A549 treated with CORT108297 at 1 μM for 4 hours (cell line): Measurements from ENCODE around the gene SPCS3. TPM values are rescaled to one million over a fixed set of nuclear protein-coding genes. Genes with fewer than 3 reads are reported as not detected.

Experiments used
- total RNA-seq: library from RNA; stranded (reverse); fragments of 200-300 nt; extraction: Qiagen RNA extraction; gene quantifications from 5 replicates; pipeline ENCODE4 v1.2.3, GENCODE V29; 2022

Gene SPCS3
- 30.5 to 45.4 TPM (median 38.9 TPM) in 5 replicates for total RNA-seq

GRCh38 chr4:176319704-176320339 is at the start of gene SPCS3:
TSS of gene SPCS3 (plus strand) at chr4:176319966. CDS start at chr4:176320077, 111 bp downstream.

Other genes starting within 250 kb of the SPCS3 start
- 0.17 to 0.31 TPM (median 0.26 TPM) in 4 of 5 replicates, not detected in the other for gene SPATA4, start 124.4 kb upstream of the SPCS3 start, total RNA-seq
- gene ASB5, start 50.7 kb upstream of the SPCS3 start, total RNA-seq = 0.02 to 0.09 TPM (median 0.08 TPM) in 3 of 5 replicates, not detected in the others